ENCODE results near the gene PPP4R2.

GRCh38 chr3:73108750-73109149 is 112.1 kb downstream of the PPP4R2 start:
- TF ChIP-seq MAFK (IDR thresholded peaks at IDR 0.05; ENCODE audit: low read depth, low read length) (no peak), CTCF (conservative IDR thresholded peaks at IDR 0.05; ENCODE audit: low read depth, low read length) (no peak), MXI1 (IDR thresholded peaks at IDR 0.05; ENCODE audit: borderline replicate concordance, low read depth, low read length) (no peak), BHLHE40 (IDR thresholded peaks at IDR 0.05; ENCODE audit: low read depth, low read length) (no peak), USF2 (IDR thresholded peaks at IDR 0.05; ENCODE audit: low read depth, low read length) (no peak), POLR2A (IDR thresholded peaks at IDR 0.05; ENCODE audit: low read depth, low read length) (no peak), CHD1 (IDR thresholded peaks at IDR 0.05; ENCODE audit: low read depth, low read length) (no peak), RAD21 (IDR thresholded peaks at IDR 0.05; ENCODE audit: low read length) (no peak)
